Measurements from ENCODE around the gene HS3ST3A1.

HS3ST3A1 gene

GRCh38 chr17:13601776-13602551 is at the start of gene HS3ST3A1:
TSS of gene HS3ST3A1 (minus strand) at chr17:13601929. CDS start at chr17:13601129, 800 bp downstream.
- DNase-seq: peak; percentile 89

GRCh38 chr17:13650096-13650675 is 48.5 kb upstream of the HS3ST3A1 start:
- DNase-seq: no peak

- DNase-seq: peak; percentile 52
These were observed 45.9 kb upstream of the HS3ST3A1 start for GRCh38 chr17:13647543-13648021.

GRCh38 chr17:13646969-13647542 is 45.3 kb upstream of the HS3ST3A1 start:
- DNase-seq: no peak

- DNase-seq: no peak
These were observed 44.7 kb upstream of the HS3ST3A1 start for GRCh38 chr17:13646411-13646810.

- no peak for DNase-seq
These were observed 41.5 kb upstream of the HS3ST3A1 start for GRCh38 chr17:13643180-13643579.

- DNase-seq: no peak
These were observed 40.5 kb upstream of the HS3ST3A1 start for GRCh38 chr17:13642188-13642587.

GRCh38 chr17:13640551-13640950 is 38.8 kb upstream of the HS3ST3A1 start:
- no peak for DNase-seq

GRCh38 chr17:13638855-13639458 is 37.2 kb upstream of the HS3ST3A1 start:
- no peak for DNase-seq

GRCh38 chr17:13636951-13637350 is 35.2 kb upstream of the HS3ST3A1 start:
- DNase-seq: no peak

GRCh38 chr17:13635951-13636350 is 34.2 kb upstream of the HS3ST3A1 start:
- no peak for DNase-seq

- DNase-seq: no peak
These were observed 32.3 kb upstream of the HS3ST3A1 start for GRCh38 chr17:13634021-13634420.

- no peak for DNase-seq
These were observed 29.8 kb upstream of the HS3ST3A1 start for GRCh38 chr17:13631529-13631928.

GRCh38 chr17:13626703-13627102 is 25.0 kb upstream of the HS3ST3A1 start:
- no peak for DNase-seq

GRCh38 chr17:13619462-13619861 is 17.7 kb upstream of the HS3ST3A1 start:
- DNase-seq: no peak

GRCh38 chr17:13616031-13616430 is 14.3 kb upstream of the HS3ST3A1 start:
- no peak for DNase-seq

- DNase-seq: no peak
These were observed 8.2 kb upstream of the HS3ST3A1 start for GRCh38 chr17:13609941-13610340.

GRCh38 chr17:13601322-13601775 is 380 bp downstream of the HS3ST3A1 start:
- DNase-seq: no peak

GRCh38 chr17:13600475-13601321 is 1.0 kb downstream of the HS3ST3A1 start:
- peak; percentile 56 for DNase-seq

GRCh38 chr17:13599864-13600263 is 1.9 kb downstream of the HS3ST3A1 start:
- DNase-seq: no peak

GRCh38 chr17:13599168-13599577 is 2.6 kb downstream of the HS3ST3A1 start:
- DNase-seq: no peak

GRCh38 chr17:13598353-13599167 is 3.2 kb downstream of the HS3ST3A1 start:
- no peak for DNase-seq

Measured in right forelimb (tissue), 1 donor.